Stimulated activated CD4-positive, alpha-beta T cell treated with anti-CD3 and anti-CD28 coated beads, Interleukin-2, amount 100 ng/mL, for 4 hours (primary cell): Measurements from ENCODE around the gene TAF3.
"Not testable (repeated sequence)": the region's sequence is repeated elsewhere in the genome, so short reads cannot be mapped to it uniquely, and the experiment has no call there.

Experiments used
- DNase-seq: peaks from one replicate; pipeline ENCODE4 v3.0.0-alpha.2; 2020; ENCODE audit warnings: low read depth

The TAF3 gene

GRCh38 chr10:7969623-7970022 lies 151.3 kb downstream of the TAF3 start:
- no peak for DNase-seq

GRCh38 chr10:7971949-7972348 lies 153.6 kb downstream of the TAF3 start:
- DNase-seq, result no peak

GRCh38 chr10:7972367-7972766 lies 154.1 kb downstream of the TAF3 start:
- DNase-seq, result no peak

GRCh38 chr10:7980196-7980595 lies 161.9 kb downstream of the TAF3 start:
- no peak for DNase-seq

GRCh38 chr10:7982727-7983126 lies 164.4 kb downstream of the TAF3 start:
- no peak for DNase-seq

- no peak for DNase-seq
These were observed 166.0 kb downstream of the TAF3 start for GRCh38 chr10:7984325-7984724.

GRCh38 chr10:7984896-7985295 lies 166.6 kb downstream of the TAF3 start:
- DNase-seq, result no peak

- DNase-seq, result no peak
These were observed 168.5 kb downstream of the TAF3 start for GRCh38 chr10:7986851-7987250.

- no peak for DNase-seq
These were observed 170.7 kb downstream of the TAF3 start for GRCh38 chr10:7988989-7989388.

- DNase-seq, result no peak
These were observed 180.5 kb downstream of the TAF3 start for GRCh38 chr10:7998831-7999230.

GRCh38 chr10:8004469-8005000 lies 186.2 kb downstream of the TAF3 start:
- no peak for DNase-seq

- DNase-seq, result no peak
These were observed 188.1 kb downstream of the TAF3 start for GRCh38 chr10:8006274-8006999.

GRCh38 chr10:8009031-8009430 lies 190.7 kb downstream of the TAF3 start:
- no peak for DNase-seq

GRCh38 chr10:8013006-8013405 lies 194.7 kb downstream of the TAF3 start:
- no peak for DNase-seq

- DNase-seq, result no peak
These were observed 195.3 kb downstream of the TAF3 start for GRCh38 chr10:8013619-8014018.

- DNase-seq, result no peak
These were observed 196.3 kb downstream of the TAF3 start for GRCh38 chr10:8014649-8015048.

GRCh38 chr10:8017277-8017676 lies 199.0 kb downstream of the TAF3 start:
- DNase-seq, result no peak

GRCh38 chr10:8023321-8023720 lies 205.0 kb downstream of the TAF3 start:
- no peak for DNase-seq

- no peak for DNase-seq
These were observed 205.5 kb downstream of the TAF3 start for GRCh38 chr10:8023851-8024250.

GRCh38 chr10:8026349-8027259 lies 208.3 kb downstream of the TAF3 start:
- no peak for DNase-seq

GRCh38 chr10:8031211-8031610 lies 212.9 kb downstream of the TAF3 start:
- not testable (repeated sequence) for DNase-seq

GRCh38 chr10:8032558-8032957 lies 214.3 kb downstream of the TAF3 start:
- DNase-seq, result no peak
